Measurements from ENCODE around the gene COX14. TPM values are rescaled to one million over a fixed set of nuclear protein-coding genes. Genes with fewer than 3 reads are reported as not detected.
A peak's percentile ranks its signal among the peaks of the same experiment; 100 is the strongest.
"Not testable (repeated sequence)": the region's sequence is repeated elsewhere in the genome, so short reads cannot be mapped to it uniquely, and the experiment has no call there.

Gene COX14
- total and polyA plus RNA-seq, 5 experiments from 2014 or later, result 43.4 to 317 (median 266) TPM

DNA sequence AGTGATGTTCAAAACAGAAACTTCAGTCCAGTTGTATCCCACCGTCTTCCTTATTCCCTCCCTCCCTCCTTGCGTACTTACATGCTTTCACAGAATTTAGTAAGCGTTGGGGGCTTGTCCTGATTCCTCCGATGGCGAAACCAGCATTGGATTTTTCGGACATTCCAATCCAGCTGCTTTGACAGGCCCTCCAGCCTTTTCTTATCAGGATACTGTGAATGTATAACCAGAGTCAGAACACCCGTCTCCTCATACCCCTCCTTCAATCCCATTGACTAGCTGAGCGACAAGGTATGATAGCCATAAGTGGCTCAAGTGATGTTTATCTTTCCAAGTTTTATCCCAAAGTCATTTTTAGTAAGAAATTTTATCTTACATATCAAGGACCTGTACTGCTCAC, 31.0 kb downstream of the COX14 start:
- peaks cover 0 to 49% (median 4%) of the 10 kb centered on the region in 3 donors for H3K36me3 Mint-ChIP-seq

DNA sequence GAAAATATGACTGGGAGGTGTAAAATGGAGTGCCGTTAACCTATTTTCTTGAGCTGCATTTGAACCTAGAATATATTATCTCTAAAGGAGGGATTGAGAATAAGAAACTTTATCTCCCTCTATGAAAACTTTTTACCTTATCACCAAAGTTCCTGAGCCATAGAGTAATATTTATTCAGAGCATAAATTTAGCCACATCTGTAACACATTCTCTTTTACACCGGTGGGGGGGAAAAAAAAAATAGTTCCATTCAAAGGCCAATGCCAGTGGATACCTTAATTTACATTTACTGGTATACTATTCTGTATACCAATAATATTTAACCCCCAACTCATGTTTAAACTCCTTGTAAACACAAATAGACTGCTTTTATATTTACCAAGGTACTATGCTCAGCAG, 33.4 kb downstream of the COX14 start:
- ATAC-seq (no peak), DNase-seq (no peak)
- H3K4me1 Mint-ChIP-seq, result peaks cover 4 to 18% (median 9%) of the 10 kb centered on the region in 4 donors
- POLR2A ChIA-PET, result no interaction called here
- H3K27ac Mint-ChIP-seq, result no peak overlapping the region
- no peaks in the 10 kb centered on the region for H3K27me3 Mint-ChIP-seq
- H3K36me3 Mint-ChIP-seq, result peaks cover 0 to 36% (median 4%) of the 10 kb centered on the region in 3 donors
- no peaks in the 10 kb centered on the region for H3K9me3 Mint-ChIP-seq
- H3K4me3 Mint-ChIP-seq, result no peak overlapping the region

More for the DNA sequence above, 31.0 kb downstream of the COX14 start:
- DNase-seq (no peak), ATAC-seq (no peak)
- H3K27ac Mint-ChIP-seq, result no peak overlapping the region
- POLR2A ChIA-PET, result interaction anchor here (0.8 kb wide), 1 partner anchor 19 kb away, joined by 3 read pairs; no protein-coding TSS in a partner anchor
- H3K27me3 Mint-ChIP-seq, result no peaks in the 10 kb centered on the region
- H3K4me3 Mint-ChIP-seq, result no peak overlapping the region
- H3K9me3 Mint-ChIP-seq, result no peaks in the 10 kb centered on the region
- peaks cover 0 to 11% (median 1%) of the 10 kb centered on the region in 4 donors for H3K4me1 Mint-ChIP-seq

DNA sequence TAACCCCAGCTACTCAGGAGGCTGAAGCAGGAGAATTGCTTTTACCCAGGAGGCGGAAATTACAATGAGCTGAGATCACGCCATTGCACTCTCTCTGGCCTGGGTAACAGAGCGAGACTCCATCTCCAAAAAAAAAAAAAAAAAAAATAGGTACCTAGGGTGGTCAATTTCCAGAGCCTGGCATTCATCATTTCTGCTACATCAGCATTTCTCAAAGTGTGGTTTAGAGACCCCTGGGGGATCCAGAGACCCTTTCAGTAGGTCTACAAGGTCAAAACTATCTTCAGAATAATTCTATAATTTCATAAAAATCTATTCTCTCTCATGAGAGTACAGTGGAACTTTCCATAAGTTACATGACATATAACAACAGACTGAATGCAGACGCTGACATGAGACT, 35.2 kb downstream of the COX14 start:
- H3K9me3 Mint-ChIP-seq, result no peaks in the 10 kb centered on the region

DNA sequence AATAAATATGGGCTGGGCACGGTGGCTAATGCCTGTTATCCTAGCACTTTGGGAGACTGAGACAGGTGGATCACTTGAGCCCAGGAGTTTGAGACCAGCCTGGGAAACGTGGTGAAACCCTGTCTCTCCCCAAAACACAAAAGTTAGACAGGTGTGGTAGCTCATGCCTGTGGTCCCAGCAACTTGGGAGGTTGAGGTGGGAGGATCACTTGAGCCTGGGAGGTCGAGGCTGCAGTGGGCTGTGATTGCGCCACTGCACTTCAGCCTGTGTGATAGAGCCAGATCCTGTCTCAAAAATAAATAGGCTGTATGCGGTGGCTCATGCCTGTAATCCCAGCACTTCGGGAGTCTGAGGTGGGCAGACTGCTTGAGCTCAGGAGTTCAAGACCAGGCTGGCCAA, 36.0 kb downstream of the COX14 start:
- Mint-ChIP-seq H3K4me1 (peaks cover 10 to 32% (median 22%) of the 10 kb centered on the region in 4 donors), H3K36me3 (peaks cover 0 to 18% (median 2%) of the 10 kb centered on the region in 3 donors)
- DNase-seq, H3K9me3 Mint-ChIP-seq, H3K27me3 Mint-ChIP-seq, ATAC-seq, POLR2A ChIA-PET, H3K27ac Mint-ChIP-seq, H3K4me3 Mint-ChIP-seq: not testable (repeated sequence)

More for the DNA sequence above, 35.2 kb downstream of the COX14 start:
- POLR2A ChIA-PET, result interaction anchor here (0.6 kb wide), 1 partner anchor 22 kb away, joined by 4 read pairs; no protein-coding TSS in a partner anchor
- Mint-ChIP-seq H3K27ac (no peak overlapping the region), H3K4me3 (no peak overlapping the region), H3K4me1 (peaks cover 10 to 32% (median 21%) of the 10 kb centered on the region in 4 donors), H3K36me3 (peaks cover 0 to 23% (median 2%) of the 10 kb centered on the region in 3 donors), H3K27me3 (no peaks in the 10 kb centered on the region)
- DNase-seq (no peak), ATAC-seq (no peak)

DNA sequence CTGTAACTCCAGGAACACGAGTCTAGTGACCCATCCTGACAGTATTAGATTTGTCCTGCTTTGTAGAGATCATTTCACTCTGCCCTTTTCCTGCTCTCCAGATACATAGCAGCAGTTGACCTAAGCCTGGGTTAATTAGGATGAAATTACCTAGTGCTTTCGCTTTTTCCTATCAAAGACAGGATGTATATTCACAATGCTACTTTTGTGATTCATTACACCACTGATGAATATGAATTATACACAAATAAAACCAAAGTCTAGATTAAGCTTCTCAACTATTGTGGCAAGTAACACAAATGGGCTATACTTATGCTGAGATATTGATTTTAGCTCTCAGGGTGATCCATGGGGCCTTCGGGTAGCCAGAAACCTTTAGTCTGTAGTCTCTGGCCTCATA, 37.3 kb downstream of the COX14 start:
- H3K4me1 Mint-ChIP-seq, result peaks cover 10 to 30% (median 22%) of the 10 kb centered on the region in 4 donors
- no peaks in the 10 kb centered on the region for H3K9me3 Mint-ChIP-seq
- DNase-seq, result no peak
- peaks cover 0 to 19% (median 0%) of the 10 kb centered on the region in 3 donors for H3K36me3 Mint-ChIP-seq
- ATAC-seq, result no peak
- H3K4me3 Mint-ChIP-seq, result no peak overlapping the region
- H3K27ac Mint-ChIP-seq, result peak overlapping the region in 3 of 10 donors; percentile 1 to 42 (median 9)
- no peaks in the 10 kb centered on the region for H3K27me3 Mint-ChIP-seq
- POLR2A ChIA-PET, result no interaction called here

DNA sequence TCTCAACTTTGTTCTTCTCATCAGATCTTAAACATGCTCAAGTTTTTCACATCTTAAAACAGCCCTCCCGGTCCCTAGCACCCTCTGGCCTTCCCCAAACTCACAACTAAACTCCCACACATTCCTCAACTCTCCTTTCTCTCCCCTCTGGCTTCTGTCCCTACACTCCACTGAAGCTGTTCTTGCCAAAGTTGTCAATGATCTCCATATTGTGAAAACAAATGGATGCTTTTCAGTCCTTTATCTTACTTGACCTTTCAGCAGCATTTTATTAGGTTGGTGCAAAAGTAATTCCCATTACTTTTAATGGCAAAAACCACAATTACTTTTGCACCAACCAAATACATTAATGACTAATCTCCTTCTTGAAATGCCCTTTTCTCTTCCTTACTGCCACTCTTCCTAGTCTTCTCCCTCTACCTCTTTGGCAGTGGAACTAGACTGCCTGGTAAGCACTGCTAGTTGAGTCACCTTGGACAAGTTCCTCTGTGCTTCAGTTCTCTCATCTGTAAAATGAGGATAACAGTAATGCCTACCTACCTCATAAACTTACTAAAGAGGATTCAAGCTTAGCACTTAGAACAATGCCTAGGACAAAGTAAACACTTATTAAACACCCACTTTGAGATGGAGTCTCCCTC, 39.1 kb downstream of the COX14 start:
- Mint-ChIP-seq H3K9me3 (no peaks in the 10 kb centered on the region), H3K36me3 (peaks cover 0 to 19% (median 0%) of the 10 kb centered on the region in 3 donors), H3K27me3 (no peaks in the 10 kb centered on the region), H3K27ac (peak overlapping the region in 9 of 10 donors; percentile 5 to 89 (median 39)), H3K4me1 (peaks cover 8 to 24% (median 22%) of the 10 kb centered on the region in 4 donors), H3K4me3 (no peak overlapping the region)
- ATAC-seq, result no peak
- POLR2A ChIA-PET, result no interaction called here
- DNase-seq, result no peak

DNA sequence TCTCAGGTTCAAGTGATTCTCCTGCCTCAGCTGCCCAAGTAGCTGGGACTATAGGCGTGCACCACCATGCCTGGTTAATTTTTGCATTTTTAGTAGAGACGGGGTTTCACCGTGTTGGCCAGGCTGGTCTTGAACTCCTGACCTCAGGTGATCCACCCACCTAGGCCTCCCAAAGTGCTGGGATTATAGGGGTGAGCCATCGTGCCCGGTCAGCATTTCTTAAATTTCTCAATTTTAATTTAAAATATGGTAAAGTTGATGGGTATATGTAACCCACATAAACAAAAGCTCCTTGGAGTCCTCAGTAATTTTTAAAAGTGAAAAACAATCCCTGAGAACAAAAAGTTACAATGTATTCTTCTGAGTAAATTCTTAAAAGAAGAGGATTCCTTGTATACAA, 42.9 kb downstream of the COX14 start:
- H3K27me3 Mint-ChIP-seq, DNase-seq, H3K27ac Mint-ChIP-seq, H3K9me3 Mint-ChIP-seq, H3K4me3 Mint-ChIP-seq, ATAC-seq: not testable (repeated sequence)
- H3K36me3 Mint-ChIP-seq, result peaks cover 0 to 19% (median 2%) of the 10 kb centered on the region in 3 donors
- POLR2A ChIA-PET, result interaction anchor here (0.6 to 1.3 kb wide), 3 partner anchors 34 to 57 kb away, joined by 3 to 6 read pairs (median 5); no protein-coding TSS in a partner anchor
- peaks cover 12 to 36% (median 33%) of the 10 kb centered on the region in 4 donors for H3K4me1 Mint-ChIP-seq

DNA sequence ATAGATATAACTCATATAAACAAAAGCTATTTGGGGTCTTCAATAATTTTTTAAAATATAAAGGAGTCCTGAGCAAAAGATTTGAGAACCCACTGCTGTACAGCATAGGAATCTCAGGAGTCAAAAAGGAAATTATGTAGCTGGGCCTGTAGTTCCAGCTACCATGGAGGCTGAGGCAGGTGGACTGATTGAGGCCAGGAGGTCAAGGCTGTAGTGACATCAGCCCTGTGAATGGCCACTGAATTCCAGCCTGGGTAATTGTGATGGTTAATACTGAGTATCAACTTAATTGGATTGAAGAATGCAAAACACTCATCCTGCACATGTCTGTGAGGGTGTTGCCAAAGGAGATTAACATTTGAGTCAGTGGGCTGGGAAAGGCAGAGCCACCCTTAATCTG, 44.6 kb downstream of the COX14 start:
- DNase-seq (no peak), ATAC-seq (no peak)
- Mint-ChIP-seq H3K4me3 (no peak overlapping the region), H3K27me3 (no peaks in the 10 kb centered on the region), H3K27ac (peak overlapping the region in 1 of 10 donors; percentile 58), H3K4me1 (peaks cover 3 to 32% (median 30%) of the 10 kb centered on the region in 4 donors), H3K36me3 (peaks cover 0 to 14% (median 2%) of the 10 kb centered on the region in 3 donors), H3K9me3 (no peaks in the 10 kb centered on the region)
- POLR2A ChIA-PET, result interaction anchor here (0.6 to 1.1 kb wide), 2 partner anchors 9 to 146 kb away, joined by 6 to 8 read pairs; no protein-coding TSS in a partner anchor

DNA sequence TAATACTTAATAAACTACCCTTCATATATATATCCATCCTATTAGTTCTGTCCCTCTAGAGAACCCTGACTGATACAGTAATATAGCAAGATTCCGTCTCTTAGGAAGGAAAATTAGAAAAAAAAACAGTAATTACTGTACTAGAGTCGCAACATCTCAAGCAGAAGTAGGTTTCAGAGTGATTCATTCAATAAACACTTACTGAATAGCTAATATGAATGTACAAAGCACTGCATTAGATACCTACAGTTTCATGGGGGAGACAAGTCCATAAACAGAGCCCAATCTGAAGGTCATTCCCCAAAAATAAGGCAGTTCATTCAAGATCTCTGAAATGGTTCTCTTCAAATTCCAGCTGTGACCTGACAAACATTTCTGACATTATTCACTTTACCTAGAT, 45.2 kb downstream of the COX14 start:
- Mint-ChIP-seq H3K27me3 (no peaks in the 10 kb centered on the region), H3K9me3 (no peaks in the 10 kb centered on the region), H3K27ac (peak overlapping the region in 6 of 10 donors; percentile 18 to 87 (median 52)), H3K4me3 (no peak overlapping the region), H3K4me1 (peaks cover 3 to 32% (median 28%) of the 10 kb centered on the region in 4 donors), H3K36me3 (peaks cover 0 to 14% (median 2%) of the 10 kb centered on the region in 3 donors)
- ATAC-seq (no peak), DNase-seq (no peak)
- POLR2A ChIA-PET, result interaction anchor here (1.1 kb wide), 1 partner anchor 8 kb away, joined by 6 read pairs; no protein-coding TSS in a partner anchor

DNA sequence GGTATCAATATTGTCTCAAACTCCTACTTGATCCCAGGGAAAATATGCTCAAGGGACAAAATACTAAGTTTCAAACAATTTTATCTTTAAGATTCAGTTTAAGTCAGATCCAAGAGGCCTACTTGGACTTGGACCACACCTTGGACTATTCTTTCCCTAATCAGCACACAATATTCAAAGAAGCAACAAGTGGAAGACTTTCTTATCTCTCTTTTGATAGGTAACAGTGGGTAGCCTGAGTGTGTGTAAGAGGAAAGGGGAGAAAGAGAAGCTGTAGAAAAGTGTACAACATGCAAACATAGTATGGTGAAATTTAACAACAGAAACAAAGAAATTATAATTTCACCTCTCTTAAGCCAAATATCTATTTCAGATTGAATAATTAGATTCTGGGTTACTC, 48.6 kb downstream of the COX14 start:
- DNase-seq (no peak), ATAC-seq (no peak)
- Mint-ChIP-seq H3K27me3 (no peaks in the 10 kb centered on the region), H3K27ac (peak overlapping the region in 4 of 10 donors; percentile 19 to 77 (median 46)), H3K9me3 (no peaks in the 10 kb centered on the region), H3K4me3 (no peak overlapping the region), H3K4me1 (peaks cover 6 to 52% (median 46%) of the 10 kb centered on the region in 4 donors), H3K36me3 (peaks cover 0 to 6% (median 2%) of the 10 kb centered on the region in 3 donors)
- POLR2A ChIA-PET, result interaction anchor here (0.6 kb wide), 1 partner anchor 1170 kb away, joined by 3 read pairs; no protein-coding TSS in a partner anchor

DNA sequence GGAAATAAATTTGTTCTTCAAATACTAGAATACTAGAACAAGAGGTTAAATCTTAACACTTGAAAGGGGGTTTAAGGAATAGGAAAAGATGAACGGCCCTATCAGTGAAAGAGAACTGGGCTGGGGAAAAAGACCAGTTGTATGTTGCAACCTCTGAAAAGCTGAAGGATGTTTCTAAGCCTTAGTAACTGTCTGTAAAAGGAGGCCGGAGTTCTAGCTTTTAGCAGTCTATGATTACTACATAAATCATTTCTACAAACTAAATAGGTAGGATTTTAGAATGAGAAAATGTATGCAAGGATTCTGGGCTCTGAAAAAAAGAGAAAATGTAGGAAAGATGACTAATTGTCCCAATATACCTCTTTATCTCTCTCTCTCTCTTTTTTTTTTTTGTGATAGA, 50.2 kb downstream of the COX14 start:
- no peak for ATAC-seq
- peaks cover 0 to 6% (median 2%) of the 10 kb centered on the region in 3 donors for H3K36me3 Mint-ChIP-seq
- H3K4me1 Mint-ChIP-seq, result peaks cover 12 to 60% (median 52%) of the 10 kb centered on the region in 4 donors
- DNase-seq, result no peak
- no peaks in the 10 kb centered on the region for H3K27me3 Mint-ChIP-seq
- peak overlapping the region in 4 of 10 donors; percentile 13 to 84 (median 42) for H3K27ac Mint-ChIP-seq
- no peak overlapping the region for H3K4me3 Mint-ChIP-seq
- no peaks in the 10 kb centered on the region for H3K9me3 Mint-ChIP-seq
- POLR2A ChIA-PET, result interaction anchor here (0.6 to 1.4 kb wide), 6 partner anchors 10 to 869 kb away, joined by 3 to 4 read pairs (median 3); no protein-coding TSS in a partner anchor

DNA sequence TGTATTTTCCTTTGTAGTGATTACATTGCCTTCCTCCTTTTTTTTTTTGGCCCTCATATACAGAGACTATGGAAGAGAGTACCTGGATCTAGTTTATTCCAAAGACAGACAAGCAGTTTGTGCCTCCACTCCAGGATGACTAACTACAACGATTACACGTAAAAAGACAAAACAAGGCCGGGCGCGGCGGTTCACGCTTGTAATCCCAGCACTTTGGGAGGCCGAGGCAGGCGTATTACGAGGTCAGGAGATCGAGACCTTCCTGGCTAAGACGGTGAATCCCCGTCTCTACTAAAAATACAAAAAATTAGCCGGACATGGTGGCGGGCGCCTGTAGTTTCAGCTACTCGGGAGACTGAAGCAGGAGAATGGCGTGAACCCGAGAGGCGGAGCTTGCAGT, 52.9 kb downstream of the COX14 start:
- ATAC-seq (no peak), DNase-seq (no peak)
- H3K4me1 Mint-ChIP-seq, result peaks cover 8 to 54% (median 44%) of the 10 kb centered on the region in 4 donors
- peak overlapping the region in 9 of 10 donors; percentile 7 to 80 (median 56) for H3K27ac Mint-ChIP-seq
- H3K36me3 Mint-ChIP-seq, result no peaks in the 10 kb centered on the region
- no peaks in the 10 kb centered on the region for H3K27me3 Mint-ChIP-seq
- POLR2A ChIA-PET, result interaction anchor here (0.6 to 1.7 kb wide), 2 partner anchors 8 to 35 kb away, joined by 5 to 6 read pairs; no protein-coding TSS in a partner anchor
- H3K9me3 Mint-ChIP-seq, result no peaks in the 10 kb centered on the region
- peak overlapping the region; percentile 3 to 96 (median 59) for H3K4me3 Mint-ChIP-seq

DNA sequence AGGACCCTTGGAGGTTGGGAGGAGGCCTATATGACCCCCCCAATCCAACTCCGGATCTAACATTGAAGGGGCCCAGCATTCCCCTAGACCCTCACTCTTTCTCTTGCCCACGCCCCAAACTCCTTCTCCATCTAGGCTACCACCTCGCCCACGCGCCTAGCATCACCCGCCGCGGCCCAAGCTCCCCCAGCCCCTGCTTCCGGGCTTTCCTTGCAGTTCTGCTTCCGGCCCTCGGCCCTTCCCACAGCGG, 54.7 kb downstream of the COX14 start:
- H3K4me3 Mint-ChIP-seq, result peak overlapping the region; percentile 88 to 97 (median 93)
- no peaks in the 10 kb centered on the region for H3K36me3 Mint-ChIP-seq
- peaks cover 8 to 41% (median 36%) of the 10 kb centered on the region in 4 donors for H3K4me1 Mint-ChIP-seq
- peak overlapping the region; percentile 83 to 98 (median 97) for H3K27ac Mint-ChIP-seq
- H3K9me3 Mint-ChIP-seq, result no peaks in the 10 kb centered on the region
- POLR2A ChIA-PET, result interaction anchor here (0.6 to 3.1 kb wide), 13 partner anchors 9 to 544 kb away, joined by 3 to 73 read pairs (median 4); partner anchors contain the start of genes COX14, GPD1, RACGAP1 and SMARCD1
- ATAC-seq (no peak), DNase-seq (peak in 2 of 10 donors; percentile 13 to 70)
- H3K27me3 Mint-ChIP-seq, result no peaks in the 10 kb centered on the region
